ENCODE data around the gene ZNF80.

ZNF80 gene

DNA sequence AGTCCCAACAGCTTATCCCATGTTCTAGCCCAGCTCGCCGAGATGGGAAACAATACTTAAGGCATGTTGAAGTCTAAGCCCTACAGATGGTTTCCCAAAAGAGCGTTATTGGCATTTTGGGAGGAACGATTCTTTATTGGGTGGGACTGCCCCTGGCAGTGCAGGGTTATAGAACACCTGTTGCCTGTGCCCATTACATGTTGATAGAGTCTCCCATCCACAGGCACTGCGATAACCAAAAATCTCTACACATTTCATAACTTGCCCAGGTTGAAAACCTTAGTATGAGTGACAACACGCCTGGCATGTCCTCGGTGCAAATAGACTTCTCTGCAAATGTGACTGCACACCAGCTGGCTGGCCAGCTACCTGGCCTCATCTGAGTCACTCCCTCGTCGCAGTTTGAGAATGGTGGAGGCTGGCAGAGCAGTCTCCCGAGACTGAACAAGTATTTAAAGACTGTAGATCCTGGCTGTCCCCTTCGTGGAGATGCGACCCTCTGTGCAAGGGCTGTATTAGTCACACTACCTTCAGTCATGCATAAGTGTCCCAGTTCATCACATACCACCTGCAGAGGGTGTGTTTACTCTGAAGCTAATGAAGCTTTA is 18.7 kb downstream of the ZNF80 start:
- H4K20me1 ChIP-seq (ENCODE audit: insufficient read depth, low read length) = no peaks in the 10 kb centered on the region
- no peaks in the 10 kb centered on the region for H3K36me3 ChIP-seq (ENCODE audit: insufficient read depth, low read length)
- no peaks in the 10 kb centered on the region for H3K27me3 ChIP-seq (ENCODE audit: insufficient read depth, low read length, poor library complexity)
- H2AFZ ChIP-seq (ENCODE audit: low read depth, low read length) = no peak overlapping the region
- ATAC-seq (ENCODE audit: insufficient read depth, low read depth) (no peak), DNase-seq (no peak)
- H3K4me2 ChIP-seq (ENCODE audit: insufficient read depth, low read length) = no peak overlapping the region
- no peak overlapping the region for H3K4me3 ChIP-seq (ENCODE audit: low read depth in 1 of 2, low read length in 2 of 2)
- H3K9ac ChIP-seq (ENCODE audit: low read depth, low read length) = no peak overlapping the region
- no peaks in the 10 kb centered on the region for H3K79me2 ChIP-seq (ENCODE audit: insufficient read depth, low read length)
- H3K27ac ChIP-seq (ENCODE audit: low read length) = no peak overlapping the region
- H3K9me3 ChIP-seq (ENCODE audit: insufficient read depth, low read length, severe bottlenecking) = no peaks in the 10 kb centered on the region
- peaks cover 18% of the 10 kb centered on the region for H3K4me1 ChIP-seq (ENCODE audit: insufficient read depth, low read length)
- TF ChIP-seq EZH2 (IDR thresholded peaks at IDR 0.05; ENCODE audit: borderline replicate concordance, low read depth, low read length, severe bottlenecking) = no peak
- TF ChIP-seq, protein P1, sequence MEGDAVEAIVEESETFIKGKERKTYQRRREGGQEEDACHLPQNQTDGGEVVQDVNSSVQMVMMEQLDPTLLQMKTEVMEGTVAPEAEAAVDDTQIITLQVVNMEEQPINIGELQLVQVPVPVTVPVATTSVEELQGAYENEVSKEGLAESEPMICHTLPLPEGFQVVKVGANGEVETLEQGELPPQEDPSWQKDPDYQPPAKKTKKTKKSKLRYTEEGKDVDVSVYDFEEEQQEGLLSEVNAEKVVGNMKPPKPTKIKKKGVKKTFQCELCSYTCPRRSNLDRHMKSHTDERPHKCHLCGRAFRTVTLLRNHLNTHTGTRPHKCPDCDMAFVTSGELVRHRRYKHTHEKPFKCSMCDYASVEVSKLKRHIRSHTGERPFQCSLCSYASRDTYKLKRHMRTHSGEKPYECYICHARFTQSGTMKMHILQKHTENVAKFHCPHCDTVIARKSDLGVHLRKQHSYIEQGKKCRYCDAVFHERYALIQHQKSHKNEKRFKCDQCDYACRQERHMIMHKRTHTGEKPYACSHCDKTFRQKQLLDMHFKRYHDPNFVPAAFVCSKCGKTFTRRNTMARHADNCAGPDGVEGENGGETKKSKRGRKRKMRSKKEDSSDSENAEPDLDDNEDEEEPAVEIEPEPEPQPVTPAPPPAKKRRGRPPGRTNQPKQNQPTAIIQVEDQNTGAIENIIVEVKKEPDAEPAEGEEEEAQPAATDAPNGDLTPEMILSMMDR (IDR thresholded peaks at IDR 0.05; ENCODE audit: borderline replicate concordance, extremely low read depth, low read length, poor library complexity, severe bottlenecking) = no peak

DNA sequence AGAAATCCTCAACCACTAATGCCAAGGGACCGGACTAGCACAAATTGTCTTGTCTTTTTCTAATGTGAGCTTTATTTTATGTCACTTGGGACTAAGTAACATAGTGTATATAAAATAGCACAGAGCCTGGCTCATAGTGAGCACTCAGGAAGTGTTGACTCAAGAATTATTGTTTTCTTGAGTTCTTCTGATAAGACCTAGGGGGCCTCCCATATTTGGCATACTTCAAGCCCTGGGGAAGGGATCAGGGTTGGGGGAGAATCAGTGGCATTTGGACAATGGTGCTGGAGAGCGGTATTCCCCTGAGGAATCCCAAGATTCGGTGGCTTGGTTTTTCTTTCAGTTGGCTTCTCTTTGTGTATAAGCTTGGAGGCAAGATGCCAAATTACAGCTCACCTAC is 19.4 kb downstream of the ZNF80 start:
- DNase-seq (no peak), ATAC-seq (ENCODE audit: insufficient read depth, low read depth) (no peak)
- no peak overlapping the region for H3K4me2 ChIP-seq (ENCODE audit: insufficient read depth, low read length)
- no peak overlapping the region for H3K27ac ChIP-seq (ENCODE audit: low read length)
- no peaks in the 10 kb centered on the region for H3K36me3 ChIP-seq (ENCODE audit: insufficient read depth, low read length)
- TF ChIP-seq, protein P1 (IDR thresholded peaks at IDR 0.05; ENCODE audit: borderline replicate concordance, extremely low read depth, low read length, poor library complexity, severe bottlenecking) = no peak
- TF ChIP-seq EZH2 (IDR thresholded peaks at IDR 0.05; ENCODE audit: borderline replicate concordance, low read depth, low read length, severe bottlenecking) = no peak
- H2AFZ ChIP-seq (ENCODE audit: low read depth, low read length) = no peak overlapping the region
- H3K9me3 ChIP-seq (ENCODE audit: insufficient read depth, low read length, severe bottlenecking) = no peaks in the 10 kb centered on the region
- peaks cover 25% of the 10 kb centered on the region for H3K4me1 ChIP-seq (ENCODE audit: insufficient read depth, low read length)
- no peaks in the 10 kb centered on the region for H3K79me2 ChIP-seq (ENCODE audit: insufficient read depth, low read length)
- no peaks in the 10 kb centered on the region for H3K27me3 ChIP-seq (ENCODE audit: insufficient read depth, low read length, poor library complexity)
- H3K4me3 ChIP-seq (ENCODE audit: low read depth in 1 of 2, low read length in 2 of 2) = no peak overlapping the region
- H4K20me1 ChIP-seq (ENCODE audit: insufficient read depth, low read length) = no peaks in the 10 kb centered on the region
- H3K9ac ChIP-seq (ENCODE audit: low read depth, low read length) = no peak overlapping the region

DNA sequence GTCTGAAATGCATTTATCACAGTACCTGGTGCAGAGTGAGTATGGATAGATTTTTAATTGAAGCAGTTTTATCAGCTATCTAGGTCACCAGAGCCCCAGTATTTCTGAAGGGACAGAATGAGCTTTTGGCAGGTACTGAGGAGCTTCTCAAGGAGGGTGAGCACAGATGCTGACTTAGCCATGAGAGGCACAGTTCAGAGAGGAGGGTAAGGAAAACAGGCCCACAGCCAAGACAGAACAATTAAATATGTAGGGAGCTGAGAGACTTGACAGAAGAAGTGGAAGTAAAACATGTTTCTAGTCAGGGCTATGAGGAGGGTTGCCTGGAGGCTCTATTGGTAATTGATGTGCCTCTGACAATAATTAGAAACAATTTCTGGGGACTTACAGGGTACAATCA is 20.1 kb downstream of the ZNF80 start:
- no peak for ATAC-seq (ENCODE audit: insufficient read depth, low read depth)

More for the DNA sequence above, 20.1 kb downstream of the ZNF80 start:
- no peaks in the 10 kb centered on the region for H3K9me3 ChIP-seq (ENCODE audit: insufficient read depth, low read length, severe bottlenecking)
- no peaks in the 10 kb centered on the region for H3K36me3 ChIP-seq (ENCODE audit: insufficient read depth, low read length)
- H3K27me3 ChIP-seq (ENCODE audit: insufficient read depth, low read length, poor library complexity) = no peaks in the 10 kb centered on the region
- no peak for DNase-seq
- H3K4me3 ChIP-seq (ENCODE audit: low read depth in 1 of 2, low read length in 2 of 2) = no peak overlapping the region
- no peak overlapping the region for H3K9ac ChIP-seq (ENCODE audit: low read depth, low read length)
- no peak for TF ChIP-seq EZH2 (IDR thresholded peaks at IDR 0.05; ENCODE audit: borderline replicate concordance, low read depth, low read length, severe bottlenecking)
- TF ChIP-seq, protein P1 (IDR thresholded peaks at IDR 0.05; ENCODE audit: borderline replicate concordance, extremely low read depth, low read length, poor library complexity, severe bottlenecking) = no peak
- no peak overlapping the region for H2AFZ ChIP-seq (ENCODE audit: low read depth, low read length)
- no peak overlapping the region for H3K27ac ChIP-seq (ENCODE audit: low read length)
- H3K79me2 ChIP-seq (ENCODE audit: insufficient read depth, low read length) = no peaks in the 10 kb centered on the region
- no peak overlapping the region for H3K4me2 ChIP-seq (ENCODE audit: insufficient read depth, low read length)
- H4K20me1 ChIP-seq (ENCODE audit: insufficient read depth, low read length) = no peaks in the 10 kb centered on the region
- peaks cover 25% of the 10 kb centered on the region for H3K4me1 ChIP-seq (ENCODE audit: insufficient read depth, low read length)

Data from DND-41 (cell line).